Smooth muscle cell (in vitro differentiated cells): Measurements from ENCODE around the gene UTY. TPM values are rescaled to one million over a fixed set of nuclear protein-coding genes. Genes with fewer than 3 reads are reported as not detected.

Experiments used
- DNase-seq: peaks from one replicate; lab custom pipeline; 2025; ENCODE audit not compliant: unreplicated experiment; lab: John Stamatoyannopoulos, UW
- H2AFZ ChIP-seq: fragments of 200-600 bp; sonication (generic); 2 replicates; pipeline ENCODE4 v1.6.0; 2016; ENCODE audit warnings: antibody characterized with exemption, low read depth, mild to moderate bottlenecking
- H3F3A ChIP-seq: fragments of 200-600 bp; sonication (generic); 2 replicates; pipeline ENCODE4 v1.6.0; 2017; ENCODE audit warnings: antibody characterized with exemption, low read depth
- H3K27ac ChIP-seq: fragments of 200-600 bp; sonication (generic); 2 replicates; pipeline ENCODE4 v1.5.1; 2016; ENCODE audit warnings: low read depth, mild to moderate bottlenecking
- H3K27me3 ChIP-seq: fragments of 200-600 bp; sonication (generic); 2 replicates; pipeline ENCODE4 v1.6.1; 2016; ENCODE audit warnings: low read depth, mild to moderate bottlenecking
- H3K36me3 ChIP-seq: fragments of 200-600 bp; sonication (generic); 2 replicates; pipeline ENCODE4 v1.5.1; 2016; ENCODE audit warnings: low read depth
- H3K4me1 ChIP-seq: fragments of 200-600 bp; sonication (generic); 2 replicates; pipeline ENCODE4 v1.5.1; 2016; ENCODE audit warnings: low read depth
- H3K4me2 ChIP-seq: fragments of 200-600 bp; sonication (generic); 2 replicates; pipeline ENCODE4 v1.6.0; 2016; ENCODE audit warnings: mild to moderate bottlenecking
- H3K4me3 ChIP-seq: fragments of 200-600 bp; sonication (generic); 2 replicates; pipeline ENCODE4 v1.5.1; 2016; ENCODE audit warnings: mild to moderate bottlenecking
- H3K79me2 ChIP-seq: fragments of 200-600 bp; sonication (generic); 2 replicates; pipeline ENCODE4 v1.6.0; 2016; ENCODE audit warnings: low read depth, mild to moderate bottlenecking
- H3K9ac ChIP-seq: fragments of 200-600 bp; sonication (generic); 2 replicates; pipeline ENCODE4 v1.6.0; 2016; ENCODE audit warnings: low read depth
- H3K9me3 ChIP-seq: fragments of 200-600 bp; sonication (generic); replicated peaks from 2 replicates; pipeline ENCODE4 v1.5.1; 2016; ENCODE audit warnings: low read depth
- H4K20me1 ChIP-seq: fragments of 200-600 bp; sonication (generic); 2 replicates; pipeline ENCODE4 v1.6.0; 2016; ENCODE audit warnings: low read depth
- CTCF ChIP-seq: fragments of 200-600 bp; sonication (generic); IDR thresholded peaks from 2 replicates; pipeline ENCODE4 v1.5.1; 2017; ENCODE audit warnings: borderline replicate concordance, mild to moderate bottlenecking, antibody characterized with exemption; ENCODE audit not compliant: insufficient read depth, poor library complexity, severe bottlenecking
- WGBS: methylation state at CpG from one replicate; pipeline ENCODE4 v1.1.7; 2016; ENCODE audit warnings: low lambda C conversion rate; 5-methylcytosine and 5-hydroxymethylcytosine counted together
- polyA plus RNA-seq: library from polyadenylated mRNA; unstranded; fragments of >200 nt; fragmentation: Nextera tagmentation; extraction: Ambion mirVana; gene quantifications from 2 replicates; pipeline ENCODE4 v1.2.1, GENCODE V29; 2016
- total RNA-seq: library from RNA; depleted of rRNA; stranded (reverse); fragments of >200 nt; gene quantifications from 2 replicates; pipeline ENCODE4 v1.2.3, GENCODE V29; 2014

UTY gene
- total and polyA plus RNA-seq, 2 experiments from 2014 or later = not detected

GRCh38 chrY:13210961-13211646 lies 268.7 kb downstream of the UTY start:
- Histone ChIP-seq H3K4me2 (no peak overlapping the region), H4K20me1 (no peaks in the 10 kb centered on the region), H3K79me2 (no peaks in the 10 kb centered on the region), H3K27ac (no peak overlapping the region), H3K9ac (no peak overlapping the region), H3K36me3 (no peaks in the 10 kb centered on the region), H3K4me3 (no peak overlapping the region), H3K27me3 (no peaks in the 10 kb centered on the region), H3K4me1 (no peaks in the 10 kb centered on the region), H3F3A (no peaks in the 10 kb centered on the region), H3K9me3 (no peaks in the 10 kb centered on the region), H2AFZ (no peak overlapping the region)
- no peak for DNase-seq
- WGBS = no CpG with 5 or more reads among the region's 5 CpGs
- TF ChIP-seq CTCF = no peak

DNA sequence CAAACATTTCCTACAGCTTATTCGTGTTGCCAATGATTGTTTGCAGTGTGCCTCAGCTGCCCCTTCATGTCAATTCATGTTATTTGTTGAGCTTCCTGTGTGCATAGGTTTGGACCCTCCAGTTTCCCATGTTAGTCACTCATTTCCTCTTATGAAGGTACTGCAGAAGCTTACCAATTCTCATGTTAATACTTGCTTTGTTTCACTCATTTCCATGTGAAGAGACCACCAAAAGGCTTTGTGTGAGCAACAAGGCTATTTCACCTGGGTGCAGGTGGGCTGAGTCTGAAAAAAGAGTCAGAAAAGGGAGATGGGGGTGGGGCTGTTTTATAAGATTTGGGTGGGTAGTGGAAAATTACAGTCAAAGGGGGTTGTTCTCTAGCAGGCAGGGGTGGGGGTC lies 274.6 kb downstream of the UTY start:
- Histone ChIP-seq H3K27ac (no peak overlapping the region), H3K36me3 (no peaks in the 10 kb centered on the region), H2AFZ (no peak overlapping the region), H3K9ac (no peak overlapping the region), H3K4me3 (no peak overlapping the region), H3K4me1 (no peaks in the 10 kb centered on the region), H3K27me3 (no peaks in the 10 kb centered on the region), H4K20me1 (no peaks in the 10 kb centered on the region), H3F3A (no peaks in the 10 kb centered on the region), H3K9me3 (no peaks in the 10 kb centered on the region), H3K79me2 (no peaks in the 10 kb centered on the region), H3K4me2 (no peak overlapping the region)
- TF ChIP-seq CTCF = no peak
- DNase-seq = no peak
- no CpG with 5 or more reads among the region's 1 CpG for WGBS

Other genes with a start within 250 kb of the UTY start
- gene TMSB4Y, start 223.9 kb upstream of the UTY start, total RNA-seq = not detected in 2 replicates
- gene TMSB4Y, start 223.9 kb upstream of the UTY start, polyA plus RNA-seq = not detected in 2 replicates